HG02938 (cell line): ENCODE data around the gene NDUFS7.

ENCODE experiments used
- ATAC-seq: cut with Tn5 transposase; IDR thresholded peaks from one replicate; pipeline ENCODE4 v1.9.1; 2021; ENCODE audit warnings: mild to moderate bottlenecking, moderate library complexity; ENCODE audit not compliant: unreplicated experiment

Gene NDUFS7

GRCh38 chr19:1364070-1364704 lies 19.5 kb upstream of the NDUFS7 start:
- ATAC-seq: no peak

GRCh38 chr19:1365319-1366269 lies 18.1 kb upstream of the NDUFS7 start:
- ATAC-seq: no peak

- ATAC-seq: no peak
These were observed 17.4 kb upstream of the NDUFS7 start for GRCh38 chr19:1366296-1366695.

- ATAC-seq: no peak
These were observed 16.5 kb upstream of the NDUFS7 start for GRCh38 chr19:1366899-1367870.

GRCh38 chr19:1369214-1369805 lies 14.4 kb upstream of the NDUFS7 start:
- no peak for ATAC-seq

- no peak for ATAC-seq
These were observed 12.9 kb upstream of the NDUFS7 start for GRCh38 chr19:1370579-1371361.

- no peak for ATAC-seq
These were observed 10.6 kb upstream of the NDUFS7 start for GRCh38 chr19:1373042-1373533.

GRCh38 chr19:1373534-1374249 lies 10.0 kb upstream of the NDUFS7 start:
- no peak for ATAC-seq

- no peak for ATAC-seq
These were observed 9.5 kb upstream of the NDUFS7 start for GRCh38 chr19:1374250-1374577.

- ATAC-seq: no peak
These were observed 7.3 kb upstream of the NDUFS7 start for GRCh38 chr19:1376415-1376805.

- no peak for ATAC-seq
These were observed 6.3 kb upstream of the NDUFS7 start for GRCh38 chr19:1377176-1377964.

- ATAC-seq: no peak
These were observed 5.5 kb upstream of the NDUFS7 start for GRCh38 chr19:1377965-1378785.

GRCh38 chr19:1379126-1379905 lies 4.4 kb upstream of the NDUFS7 start:
- no peak for ATAC-seq

- ATAC-seq: no peak
These were observed 3.7 kb upstream of the NDUFS7 start for GRCh38 chr19:1379961-1380489.

GRCh38 chr19:1382250-1382649 lies 1.5 kb upstream of the NDUFS7 start:
- ATAC-seq: no peak

- no peak for ATAC-seq
These were observed 743 bp upstream of the NDUFS7 start for GRCh38 chr19:1383017-1383311.

GRCh38 chr19:1384085-1384462 lies 367 bp downstream of the NDUFS7 start:
- ATAC-seq: no peak
